GM12801 (cell line): ENCODE data around the gene VANGL2.

ENCODE experiments used
- CTCF ChIP-seq: IDR thresholded peaks from one replicate; pipeline ENCODE4 v1.5.1; 2011; ENCODE audit warnings: control low read depth; ENCODE audit not compliant: insufficient read length; ENCODE audit errors: extremely low read depth

VANGL2 gene

DNA sequence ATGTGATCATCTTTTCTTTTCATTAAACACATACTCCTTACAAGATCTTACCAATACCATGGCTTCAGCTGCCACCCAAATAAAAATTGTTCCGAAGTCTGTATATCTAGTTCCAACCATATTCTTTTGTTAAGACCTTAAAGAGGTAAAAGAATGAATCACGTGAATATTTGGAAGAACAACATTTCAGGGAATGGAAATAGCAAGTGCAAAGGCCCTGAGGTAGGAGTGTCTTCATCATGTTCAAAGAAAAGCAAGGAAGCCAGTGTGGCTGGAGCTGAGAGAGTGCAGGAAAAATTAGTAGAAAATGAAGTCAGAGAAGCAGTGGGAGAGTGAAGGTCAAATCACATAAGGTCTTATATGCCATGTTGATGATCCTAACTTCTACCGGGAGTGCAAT, 71.7 kb downstream of the VANGL2 start:
- TF ChIP-seq CTCF: no peak

DNA sequence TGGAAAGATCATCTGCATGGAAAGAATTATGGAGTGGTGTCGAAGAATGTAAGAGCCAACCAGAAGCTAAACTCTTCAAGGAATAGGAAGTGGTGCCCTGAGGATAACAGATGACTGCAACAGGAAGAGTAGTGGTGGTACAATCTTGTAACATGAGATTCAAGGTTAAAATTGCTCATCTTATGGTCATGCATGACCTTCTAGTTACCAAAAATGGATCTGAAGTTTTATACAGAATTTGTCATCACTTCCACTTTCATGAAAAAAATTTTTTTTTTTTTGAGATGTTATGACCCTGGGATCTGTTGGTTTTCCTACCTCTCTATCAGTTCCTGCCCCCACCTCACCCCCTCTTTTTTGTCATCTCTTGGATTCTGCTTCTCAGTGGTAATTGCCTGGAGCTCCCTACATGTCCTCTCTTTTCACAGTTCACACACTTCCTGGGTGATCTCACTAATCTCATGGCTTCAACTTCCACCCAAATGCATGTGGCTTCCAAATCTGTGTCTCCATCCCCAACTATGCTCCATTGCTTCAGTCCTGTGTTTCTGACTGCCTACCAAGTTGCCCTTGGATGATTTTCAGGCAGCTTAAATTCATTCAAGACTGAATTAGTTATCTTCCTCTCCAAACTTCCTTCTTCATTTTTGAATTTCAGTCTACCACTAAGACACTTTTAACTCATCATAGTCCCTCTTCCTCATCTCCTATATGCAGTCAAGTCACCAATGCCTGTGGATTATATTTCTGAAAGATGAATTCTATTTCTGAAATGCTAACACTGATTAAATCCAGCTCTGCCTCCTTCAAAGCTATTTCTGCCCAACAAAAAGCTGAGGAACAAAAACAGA, 74.3 kb downstream of the VANGL2 start:
- no peak for TF ChIP-seq CTCF
